GM23338 (cell line): ENCODE data around the gene CEBPG. TPM values are rescaled to one million over a fixed set of nuclear protein-coding genes. Genes with fewer than 3 reads are reported as not detected.

Experiments used
- ATAC-seq: fragments of 200-7000 bp; cut with Tn5 transposase; 3 replicates; pipeline ENCODE4 v1.9.1; 2020
- DNase-seq: peaks from one replicate; pipeline ENCODE4 v3.0.0-alpha.2; 2015; ENCODE audit warnings: low spot score
- H2AFZ ChIP-seq: fragments of 200-600 bp; sonication (generic); 2 replicates; pipeline ENCODE4 v1.8.0; 2016; ENCODE audit warnings: antibody characterized with exemption, mild to moderate bottlenecking, moderate library complexity
- H3F3A ChIP-seq: fragments of 200-600 bp; sonication (generic); replicated peaks from 2 replicates; pipeline ENCODE4 v1.8.0; 2017; ENCODE audit warnings: antibody characterized with exemption, mixed run types, low read depth
- H3K27ac ChIP-seq: fragments of 200-600 bp; sonication (generic); 2 replicates; pipeline ENCODE4 v1.6.1; 2016; ENCODE audit warnings: low read depth
- H3K27me3 ChIP-seq: fragments of 200-600 bp; sonication (generic); 2 replicates; pipeline ENCODE4 v1.8.0; 2016; ENCODE audit warnings: mild to moderate bottlenecking, mixed run types, moderate library complexity; ENCODE audit not compliant: insufficient read depth
- H3K36me3 ChIP-seq: fragments of 200-600 bp; sonication (generic); 2 replicates; pipeline ENCODE4 v1.8.0; 2016; ENCODE audit warnings: mild to moderate bottlenecking; ENCODE audit not compliant: insufficient read depth
- H3K4me1 ChIP-seq: fragments of 200-600 bp; sonication (generic); 2 replicates; pipeline ENCODE4 v1.8.0; 2016; ENCODE audit warnings: mild to moderate bottlenecking, moderate library complexity; ENCODE audit not compliant: insufficient read depth
- H3K4me2 ChIP-seq: fragments of 200-600 bp; sonication (generic); 2 replicates; pipeline ENCODE4 v1.7.1; 2017; ENCODE audit warnings: mixed run types
- H3K4me3 ChIP-seq: fragments of 200-600 bp; sonication (generic); 2 replicates; pipeline ENCODE4 v1.6.1; 2016; ENCODE audit warnings: mixed run types
- H3K79me2 ChIP-seq: fragments of 200-600 bp; sonication (generic); replicated peaks from 2 replicates; pipeline ENCODE4 v1.8.0; 2017; ENCODE audit warnings: mild to moderate bottlenecking; ENCODE audit not compliant: insufficient read depth
- H3K9me2 ChIP-seq: fragments of 200-600 bp; sonication (generic); 2 replicates; pipeline ENCODE4 v1.8.0; 2017; ENCODE audit not compliant: insufficient read depth
- H4K20me1 ChIP-seq: fragments of 200-600 bp; sonication (generic); replicated peaks from 2 replicates; pipeline ENCODE4 v1.8.0; 2017; ENCODE audit warnings: mild to moderate bottlenecking; ENCODE audit not compliant: insufficient read depth
- H3K27ac Mint-ChIP-seq: 2 replicates; pipeline ENCODE4 v1.8.0; 2020; ENCODE audit warnings: inconsistent platforms, mild to moderate bottlenecking, moderate library complexity, mixed read lengths
- H3K27me3 Mint-ChIP-seq: 3 replicates; pipeline ENCODE4 v1.8.0; 2022; ENCODE audit warnings: low read depth, mild to moderate bottlenecking, moderate library complexity, mixed read lengths, inconsistent platforms; ENCODE audit not compliant: insufficient read depth, poor library complexity
- H3K36me3 Mint-ChIP-seq: 3 replicates; pipeline ENCODE4 v1.8.0; 2021; ENCODE audit warnings: low read depth, mild to moderate bottlenecking, inconsistent platforms, moderate library complexity, mixed read lengths
- H3K4me1 Mint-ChIP-seq: 3 replicates; pipeline ENCODE4 v1.8.0; 2020; ENCODE audit warnings: mild to moderate bottlenecking, inconsistent platforms, mixed read lengths
- H3K4me3 Mint-ChIP-seq: 3 replicates; pipeline ENCODE4 v1.8.0; 2021; ENCODE audit warnings: moderate library complexity, mild to moderate bottlenecking, inconsistent platforms, mixed read lengths
- H3K9me3 Mint-ChIP-seq: 3 replicates; pipeline ENCODE4 v1.8.0; 2020; ENCODE audit warnings: moderate library complexity, mild to moderate bottlenecking, inconsistent platforms, mixed read lengths
- ETS1 ChIP-seq: IDR thresholded peaks from 2 replicates; pipeline ENCODE4 v1.6.1; 2016; ENCODE audit warnings: antibody characterized with exemption
- EZH2 ChIP-seq: fragments of 200-600 bp; sonication (generic); IDR thresholded peaks from one replicate; pipeline ENCODE4 v1.8.0; 2017; ENCODE audit warnings: antibody characterized with exemption, mild to moderate bottlenecking, low read depth; ENCODE audit not compliant: unreplicated experiment
- EZH2phosphoT487 ChIP-seq: fragments of 200-600 bp; sonication (generic); IDR thresholded peaks from one replicate; pipeline ENCODE4 v1.8.1; 2018; ENCODE audit warnings: antibody characterized with exemption; ENCODE audit not compliant: unreplicated experiment
- JUNB ChIP-seq: IDR thresholded peaks from one replicate; pipeline ENCODE4 v1.6.1; 2016; ENCODE audit warnings: antibody characterized with exemption; ENCODE audit not compliant: unreplicated experiment
- NANOG ChIP-seq: IDR thresholded peaks from 2 replicates; pipeline ENCODE4 v1.6.1; 2016; ENCODE audit warnings: antibody characterized with exemption, borderline replicate concordance
- POLR2AphosphoS5 ChIP-seq: IDR thresholded peaks from 2 replicates; pipeline ENCODE4 v1.6.1; 2016; ENCODE audit warnings: antibody characterized with exemption, low read depth
- REST ChIP-seq: IDR thresholded peaks from one replicate; pipeline ENCODE4 v1.6.1; 2018; ENCODE audit warnings: antibody characterized with exemption; ENCODE audit not compliant: unreplicated experiment
- STAT1 ChIP-seq: IDR thresholded peaks from one replicate; pipeline ENCODE4 v1.6.1; 2016; ENCODE audit warnings: antibody characterized with exemption; ENCODE audit not compliant: unreplicated experiment
- ZNF114 ChIP-seq: fragments of 250-450 bp; sonication (Bioruptor Pico); IDR thresholded peaks from 2 replicates; pipeline ENCODE4 v1.5.0; 2020; ENCODE audit warnings: mild to moderate bottlenecking, moderate library complexity
- ZNF462 ChIP-seq: fragments of 250-450 bp; sonication (Bioruptor Pico); IDR thresholded peaks from 2 replicates; pipeline ENCODE4 v1.5.0; 2020; ENCODE audit warnings: mild to moderate bottlenecking, moderate library complexity
- polyA plus RNA-seq: library from polyadenylated mRNA; unstranded; fragments of >200 nt; fragmentation: Nextera tagmentation; extraction: Ambion mirVana; gene quantifications from 2 replicates; pipeline ENCODE4 v1.2.1, GENCODE V29; 2016
- total RNA-seq: library from RNA; depleted of rRNA; stranded (reverse); fragments of >200 nt; shearing (Covaris generic); gene quantifications from 2 replicates; pipeline ENCODE4 v1.2.3, GENCODE V29; 2014

CEBPG gene
- total and polyA plus RNA-seq, 2 experiments from 2014 or later, result 25.9 to 50.2 TPM

GRCh38 chr19:33394006-33394722, 20.7 kb downstream of the CEBPG start (continued):
- no peak for TF ChIP-seq EZH2
- no peak for TF ChIP-seq EZH2phosphoT487
- no peak for TF ChIP-seq POLR2AphosphoS5
- TF ChIP-seq NANOG, result no peak
- TF ChIP-seq ZNF114, result no peak
- no peak for TF ChIP-seq JUNB

- no peaks in the 10 kb centered on the region for H3K27me3 ChIP-seq
- no peaks in the 10 kb centered on the region for H3K36me3 ChIP-seq
- TF ChIP-seq ETS1 (no peak), ZNF462 (no peak), STAT1 (no peak), REST (no peak), NANOG (no peak)
- H3F3A ChIP-seq, result no peaks in the 10 kb centered on the region
- H4K20me1 ChIP-seq, result no peaks in the 10 kb centered on the region; the same call in 1 of the 2 replicates
- H3K4me3 ChIP-seq, result no peak overlapping the region
- Mint-ChIP-seq H3K27ac (peak overlapping the region; percentile 62), H3K4me3 (no peak overlapping the region), H3K9me3 (no peaks in the 10 kb centered on the region; the same call in 2 of the 3 replicates), H3K4me1 (peaks cover 19% of the 10 kb centered on the region), H3K27me3 (peaks cover 6% of the 10 kb centered on the region), H3K36me3 (no peaks in the 10 kb centered on the region)
- no peak overlapping the region for H2AFZ ChIP-seq
- no peaks in the 10 kb centered on the region for H3K79me2 ChIP-seq
- no peak for DNase-seq
- H3K9me2 ChIP-seq, result no peaks in the 10 kb centered on the region
- H3K4me2 ChIP-seq, result no peak overlapping the region
- H3K27ac ChIP-seq, result no peak overlapping the region
- H3K4me1 ChIP-seq, result no peaks in the 10 kb centered on the region
- no peak for ATAC-seq
These were observed 21.4 kb downstream of the CEBPG start for GRCh38 chr19:33394723-33395560.
